HG02938 (cell line): Measurements from ENCODE around the gene KEL.
A peak's percentile ranks its signal among the peaks of the same experiment; 100 is the strongest.

Source experiments
- ATAC-seq: cut with Tn5 transposase; IDR thresholded peaks from one replicate; pipeline ENCODE4 v1.9.1; 2021; ENCODE audit warnings: mild to moderate bottlenecking, moderate library complexity; ENCODE audit not compliant: unreplicated experiment

The KEL gene

GRCh38 chr7:142930126-142930730 is 31.9 kb downstream of the KEL start:
- no peak for ATAC-seq

- ATAC-seq = no peak
These were observed 34.2 kb downstream of the KEL start for GRCh38 chr7:142927949-142928348.

GRCh38 chr7:142927085-142927745 is 34.9 kb downstream of the KEL start:
- ATAC-seq = no peak

GRCh38 chr7:142925413-142925812 is 36.8 kb downstream of the KEL start:
- ATAC-seq = peak; percentile 64

- no peak for ATAC-seq
These were observed 38.8 kb downstream of the KEL start for GRCh38 chr7:142923391-142923790.

DNA sequence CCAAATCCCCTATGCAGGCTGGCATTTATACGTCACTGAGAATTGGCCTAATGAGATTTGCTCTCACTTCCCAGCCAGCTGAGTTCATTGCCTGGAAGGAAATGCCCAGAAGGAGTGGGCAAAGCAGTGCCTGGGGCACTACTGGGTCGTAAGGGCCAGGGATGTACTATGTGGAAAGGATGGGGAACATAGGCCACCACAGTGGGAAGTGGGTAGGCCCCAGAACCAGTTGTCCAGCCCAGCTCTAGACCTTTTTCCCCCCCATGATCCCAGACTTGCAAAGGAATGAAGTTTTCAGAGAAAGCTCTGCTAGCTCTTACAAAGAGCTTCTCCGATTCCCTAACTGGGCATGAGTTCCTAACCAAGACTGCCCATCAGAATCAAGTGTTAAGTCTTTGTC is 42.5 kb downstream of the KEL start:
- no peak for ATAC-seq

- ATAC-seq = no peak
These were observed 43.3 kb downstream of the KEL start for GRCh38 chr7:142918901-142919300.

DNA sequence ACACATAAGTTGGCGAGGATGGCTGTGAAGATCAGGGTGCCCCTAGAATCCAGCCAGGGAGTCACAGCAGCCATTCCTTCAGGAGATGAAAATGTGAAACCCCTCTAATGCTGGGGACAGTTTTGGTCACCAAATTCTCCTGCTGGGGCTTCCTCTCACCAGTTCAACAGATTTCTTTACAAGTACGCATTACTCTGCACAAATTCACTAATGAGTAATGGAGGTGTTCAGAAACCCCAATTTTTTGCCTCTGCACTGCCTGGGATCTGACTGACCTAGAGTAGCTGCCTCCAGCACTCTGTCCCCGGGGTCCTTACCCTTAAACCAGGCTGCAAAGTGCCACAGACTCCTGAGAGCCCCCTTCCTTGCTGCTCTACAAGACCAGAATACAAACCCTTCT is 44.7 kb downstream of the KEL start:
- ATAC-seq = no peak

- no peak for ATAC-seq
These were observed 45.7 kb downstream of the KEL start for GRCh38 chr7:142916508-142916907.

- no peak for ATAC-seq
These were observed 46.8 kb downstream of the KEL start for GRCh38 chr7:142915315-142915714.

DNA sequence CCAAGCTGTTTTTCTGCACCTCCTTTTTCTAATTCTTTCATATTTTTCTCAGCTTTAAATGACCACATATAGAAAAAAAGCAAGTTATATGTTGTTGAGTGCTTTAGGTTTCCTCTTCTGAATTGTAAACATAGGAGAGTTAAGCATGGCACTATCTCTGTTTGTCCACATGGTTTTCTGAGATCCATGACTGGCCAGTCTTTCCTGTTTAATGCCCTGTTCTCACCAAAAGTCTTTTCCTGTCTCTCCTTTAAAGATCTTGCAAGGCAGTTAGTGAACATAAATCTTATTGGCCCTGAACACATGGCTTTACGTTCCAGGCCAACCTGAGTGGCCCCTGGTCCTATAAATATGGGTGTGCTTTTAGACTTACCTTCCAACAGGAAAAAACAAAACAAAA is 48.0 kb downstream of the KEL start:
- no peak for ATAC-seq

GRCh38 chr7:142913566-142913965 is 48.6 kb downstream of the KEL start:
- ATAC-seq = no peak

GRCh38 chr7:142913051-142913450 is 49.1 kb downstream of the KEL start:
- ATAC-seq = no peak

DNA sequence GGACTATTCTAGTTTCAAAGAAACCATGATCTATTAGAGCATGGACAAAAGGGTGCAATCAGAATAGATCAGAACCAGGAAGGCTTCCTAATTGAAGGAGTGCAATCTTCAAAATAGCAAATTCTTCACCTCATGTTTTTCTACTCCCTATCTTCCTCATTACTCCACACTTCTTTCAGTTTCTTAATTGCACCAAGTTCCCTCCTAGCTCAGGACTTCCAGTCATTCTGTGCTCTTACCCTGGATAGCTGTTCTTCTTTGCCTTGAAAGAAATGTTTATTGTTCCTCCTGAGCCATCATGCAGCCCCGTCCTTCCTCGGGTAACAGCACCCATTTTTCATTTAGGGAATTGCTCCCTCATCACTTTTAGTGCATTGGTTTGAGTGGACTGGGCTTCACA is 51.7 kb downstream of the KEL start:
- ATAC-seq = no peak

GRCh38 chr7:142910031-142910433 is 52.1 kb downstream of the KEL start:
- no peak for ATAC-seq

DNA sequence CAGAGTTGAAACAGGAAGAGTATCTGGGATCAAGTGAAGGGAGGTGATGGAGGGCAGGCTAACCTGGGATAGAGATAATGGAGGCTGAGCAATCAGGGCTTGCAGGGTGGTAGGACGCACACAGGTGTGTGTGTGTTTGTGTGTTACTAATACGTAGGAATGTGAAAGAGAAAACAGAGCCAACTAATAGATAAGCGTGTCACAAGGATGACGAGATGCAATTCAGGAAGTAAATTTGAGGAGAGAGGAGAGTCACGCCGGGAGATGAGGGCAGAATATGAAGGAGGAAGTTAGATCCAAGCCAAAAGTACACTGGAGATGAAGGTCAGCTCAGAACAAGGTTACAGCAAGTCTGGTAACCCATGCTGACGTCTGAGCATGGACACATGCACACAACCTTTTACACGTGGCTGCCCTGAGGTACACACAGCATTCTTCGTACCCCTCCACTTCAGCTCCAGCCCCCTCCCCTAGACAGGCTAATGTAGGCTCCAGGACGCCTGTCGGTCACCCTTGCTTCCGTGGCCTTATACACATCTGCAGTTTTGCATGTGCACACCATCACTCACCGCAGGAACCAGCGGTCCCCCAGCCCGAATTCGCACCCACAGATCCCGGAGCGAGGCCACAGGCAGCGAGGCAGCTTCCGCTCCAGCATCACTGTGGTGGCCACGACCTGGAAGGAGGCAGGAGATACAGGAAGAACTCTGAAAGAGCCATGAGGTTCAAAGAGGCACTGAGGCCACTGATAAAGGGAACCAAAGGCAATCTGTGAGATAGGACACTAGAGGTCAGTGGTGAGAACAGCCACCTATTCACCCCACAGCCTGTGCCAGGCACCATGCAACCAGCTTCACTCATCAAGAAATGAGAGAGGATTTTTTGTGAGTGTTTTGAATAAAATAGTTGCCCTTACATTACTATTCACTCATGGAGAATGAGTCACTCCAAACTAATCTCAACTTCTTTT is 53.0 kb downstream of the KEL start:
- ATAC-seq = no peak

DNA sequence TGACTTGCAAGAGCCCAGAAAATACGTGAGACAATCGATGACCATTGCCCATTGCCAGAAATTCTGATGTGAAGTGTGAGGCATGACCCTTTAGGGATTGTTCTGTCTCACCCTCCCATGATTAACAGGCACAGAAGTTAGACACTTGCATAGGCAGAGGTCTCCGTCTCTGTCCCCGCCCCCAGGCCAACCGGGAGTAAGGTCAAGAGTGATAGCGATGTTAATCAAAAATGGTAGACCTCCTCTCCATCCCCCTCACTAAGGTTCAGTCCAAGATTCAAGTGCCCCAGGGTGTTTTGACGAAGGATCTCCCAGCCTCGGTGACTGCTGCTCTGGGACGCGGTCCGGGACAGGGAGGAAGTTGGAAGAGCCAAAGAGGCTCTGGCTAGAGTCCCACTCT is 53.9 kb downstream of the KEL start:
- ATAC-seq = no peak

DNA sequence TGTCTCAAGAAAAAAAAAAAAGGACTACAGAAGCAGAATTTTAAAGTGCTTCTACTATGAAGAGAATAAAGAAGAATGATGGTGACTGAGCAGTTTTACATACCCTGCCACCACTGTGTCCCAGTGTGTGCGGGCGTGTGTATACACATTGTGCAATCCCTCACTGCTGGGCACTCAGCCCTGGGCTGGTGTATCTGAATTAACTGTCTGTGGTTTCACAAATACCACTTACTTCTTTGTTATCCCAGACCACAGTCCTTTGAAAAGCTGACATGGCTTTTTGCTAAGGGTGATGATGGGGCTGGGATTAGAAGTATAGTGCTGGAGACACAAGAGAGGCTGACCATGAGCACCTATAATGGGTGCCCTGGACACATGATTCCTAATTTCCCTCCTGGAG is 55.5 kb downstream of the KEL start:
- no peak for ATAC-seq

GRCh38 chr7:142905759-142906158 is 56.4 kb downstream of the KEL start:
- ATAC-seq = no peak

DNA sequence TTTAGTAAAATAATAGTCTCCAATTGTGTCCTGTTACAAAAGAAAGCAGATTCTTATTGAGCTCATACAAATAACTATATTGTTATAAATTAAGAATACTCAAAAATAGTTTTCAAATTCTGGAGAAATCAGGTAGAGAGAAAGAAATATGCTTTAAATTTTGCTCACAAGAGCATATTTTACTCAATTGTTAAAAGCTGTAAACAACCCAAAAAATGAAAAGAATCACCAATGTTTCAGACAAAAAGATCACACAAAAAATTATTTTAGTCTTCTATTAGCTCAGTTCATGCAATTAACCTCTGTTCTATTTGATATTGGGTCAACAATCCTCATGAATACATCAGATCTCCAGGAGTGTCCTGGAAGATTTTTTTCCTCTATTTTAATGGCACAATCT is 58.0 kb downstream of the KEL start:
- ATAC-seq = no peak

- ATAC-seq = no peak
These were observed 60.5 kb downstream of the KEL start for GRCh38 chr7:142901426-142902259.
